Neuronal stem cell (in vitro differentiated cells): ENCODE data around the gene MIEN1.
A peak's percentile ranks its signal among the peaks of the same experiment; 100 is the strongest.

ENCODE experiments used
- DNase-seq: peaks from one replicate; pipeline ENCODE4 v3.0.0-alpha.2; 2013; ENCODE audit warnings: low spot score
- H2AFZ ChIP-seq: one replicate; pipeline ENCODE4 v1.6.1; 2013; ENCODE audit warnings: mild to moderate bottlenecking, low read length, inconsistent platforms
- H2AK5ac ChIP-seq: 2 replicates; pipeline ENCODE4 v1.6.1; 2013; ENCODE audit warnings: low read depth, mild to moderate bottlenecking, inconsistent platforms, low read length, moderate library complexity, mixed read lengths
- H2BK120ac ChIP-seq: 2 replicates; pipeline ENCODE4 v1.6.1; 2013; ENCODE audit warnings: low read depth, mild to moderate bottlenecking, inconsistent platforms, low read length, moderate library complexity, mixed read lengths
- H2BK12ac ChIP-seq: one replicate; pipeline ENCODE4 v1.6.1; 2013; ENCODE audit warnings: low read length, inconsistent platforms
- H2BK15ac ChIP-seq: 2 replicates; pipeline ENCODE4 v1.6.1; 2013; ENCODE audit warnings: mild to moderate bottlenecking, low read length, inconsistent platforms, mixed read lengths
- H2BK5ac ChIP-seq: one replicate; pipeline ENCODE4 v1.6.1; 2013; ENCODE audit warnings: inconsistent platforms, mild to moderate bottlenecking, low read length, moderate library complexity
- H3K14ac ChIP-seq: one replicate; pipeline ENCODE4 v1.6.1; 2013; ENCODE audit warnings: low read length, inconsistent platforms
- H3K18ac ChIP-seq: 2 replicates; pipeline ENCODE4 v1.6.1; 2013; ENCODE audit warnings: low read length, inconsistent platforms
- H3K23ac ChIP-seq: 2 replicates; pipeline ENCODE4 v1.6.1; 2013; ENCODE audit warnings: low read depth, mild to moderate bottlenecking, mixed read lengths, low read length, inconsistent platforms; ENCODE audit not compliant: poor library complexity
- H3K27ac ChIP-seq: replicated peaks from 3 replicates; pipeline ENCODE4 v1.5.1; 2013; ENCODE audit warnings: low read length, inconsistent platforms
- H3K27me3 ChIP-seq, 3 experiments: 2 replicates each; pipeline ENCODE4 v1.6.1; 2013; ENCODE audit warnings: low read length in 3 of 3, mild to moderate bottlenecking in 2 of 3, inconsistent platforms in 1 of 3, low read depth in 1 of 3, mixed read lengths in 1 of 3, moderate library complexity in 1 of 3; ENCODE audit not compliant: control insufficient read depth in 3 of 3, insufficient read depth in 3 of 3
- H3K36me3 ChIP-seq, 2 donors: replicated peaks in 1 of 2; 2 replicates each; pipeline ENCODE4 v1.6.1; 2013; ENCODE audit warnings: low read length in 2 of 2; ENCODE audit not compliant: control insufficient read depth in 2 of 2, insufficient read depth in 2 of 2
- H3K4ac ChIP-seq: 2 replicates; pipeline ENCODE4 v1.6.1; 2013; ENCODE audit warnings: inconsistent platforms, mild to moderate bottlenecking, low read length, moderate library complexity
- H3K4me1 ChIP-seq, 2 donors: 1 replicate in 1 of 2; 2 replicates in 1 of 2; pipeline ENCODE4 v1.6.1; 2013; ENCODE audit warnings: low read length in 2 of 2, low read depth in 1 of 2; ENCODE audit not compliant: control insufficient read depth in 2 of 2, insufficient read depth in 1 of 2
- H3K4me2 ChIP-seq: one replicate; pipeline ENCODE4 v1.6.1; 2013; ENCODE audit warnings: mild to moderate bottlenecking, low read length, inconsistent platforms; ENCODE audit not compliant: insufficient read depth, poor library complexity, severe bottlenecking
- H3K4me3 ChIP-seq, 2 donors: 2 replicates each; pipeline ENCODE4 v1.5.1; 2013; ENCODE audit warnings: low read length in 2 of 2, mild to moderate bottlenecking in 2 of 2, inconsistent platforms in 1 of 2, moderate library complexity in 1 of 2
- H3K79me1 ChIP-seq: one replicate; pipeline ENCODE4 v1.6.1; 2013; ENCODE audit warnings: low read depth, mild to moderate bottlenecking, inconsistent platforms, low read length, moderate library complexity
- H3K9ac ChIP-seq: one replicate; pipeline ENCODE4 v1.6.1; 2013; ENCODE audit warnings: mild to moderate bottlenecking, low read depth, low read length, inconsistent platforms; ENCODE audit not compliant: poor library complexity
- H3K9me3 ChIP-seq, 2 donors: replicated peaks in 1 of 2; 2 replicates each; pipeline versions ENCODE3 to v1.6.1; 2013; ENCODE audit warnings: low read length in 2 of 2, mild to moderate bottlenecking in 2 of 2, inconsistent platforms in 1 of 2, low read depth in 1 of 2, mixed read lengths in 1 of 2, moderate library complexity in 1 of 2; ENCODE audit not compliant: control insufficient read depth in 2 of 2, insufficient read depth in 1 of 2
- H4K8ac ChIP-seq: one replicate; pipeline ENCODE4 v1.6.1; 2013; ENCODE audit warnings: low read depth, mild to moderate bottlenecking, inconsistent platforms, low read length, moderate library complexity
- H4K91ac ChIP-seq: one replicate; pipeline ENCODE4 v1.6.1; 2013; ENCODE audit warnings: low read length, low read depth, mild to moderate bottlenecking, inconsistent platforms; ENCODE audit not compliant: poor library complexity
- whole genome bisulfite sequencing, 2 donors: extraction: QIAGEN DNeasy Blood & Tissue Kit; methylation state at CpG; one replicate each; pipeline ENCODE4 v1.1.7; 2013; ENCODE audit warnings: missing lambda C conversion rate in 2 of 2, mixed read lengths in 1 of 2; ENCODE audit not compliant: insufficient read length in 2 of 2, insufficient replicate concordance in 1 of 2; ENCODE audit errors: extremely low coverage in 2 of 2; 5-methylcytosine and 5-hydroxymethylcytosine counted together

Gene MIEN1

GRCh38 chr17:39695089-39695474, 35.2 kb downstream of the MIEN1 start:
- no peak overlapping the region for H3K4me3 ChIP-seq
- H2BK120ac ChIP-seq, result peak overlapping the region; percentile 98
- peak overlapping the region; percentile 99 for H3K27ac ChIP-seq

GRCh38 chr17:39694593-39694992, 35.7 kb downstream of the MIEN1 start:
- H2AFZ ChIP-seq, result no peak overlapping the region
- H3K23ac ChIP-seq, result no peak overlapping the region
- H3K36me3 ChIP-seq, result peaks cover 0 to 14% of the 10 kb centered on the region in 2 donors
- no peak overlapping the region for H3K4me2 ChIP-seq
- peak overlapping the region; percentile 27 for H2AK5ac ChIP-seq
- H3K9ac ChIP-seq, result peak overlapping the region; percentile 36
- no peaks in the 10 kb centered on the region for H3K79me1 ChIP-seq
- H2BK5ac ChIP-seq, result no peak overlapping the region
- H4K91ac ChIP-seq, result no peak overlapping the region
- no peak overlapping the region for H2BK120ac ChIP-seq
- no peaks in the 10 kb centered on the region for H3K9me3 ChIP-seq
- no peaks in the 10 kb centered on the region for H3K27me3 ChIP-seq
- H3K18ac ChIP-seq, result peak overlapping the region; percentile 35
- WGBS, 2 donors, result no CpG with 5 or more reads among the region's 5 CpGs
- H3K4me3 ChIP-seq, result no peak overlapping the region
- peak overlapping the region; percentile 69 for H2BK15ac ChIP-seq
- no peak overlapping the region for H3K4ac ChIP-seq
- no peak overlapping the region for H3K14ac ChIP-seq
- H4K8ac ChIP-seq, result no peak overlapping the region
- H3K4me1 ChIP-seq, result peaks cover 23% of the 10 kb centered on the region in 2 donors
- H3K27ac ChIP-seq, result peak overlapping the region; percentile 99
- DNase-seq, result no peak
- peak overlapping the region; percentile 69 for H2BK12ac ChIP-seq

More at GRCh38 chr17:39695089-39695474, 35.2 kb downstream of the MIEN1 start:
- no peak overlapping the region for H2BK12ac ChIP-seq
- peak overlapping the region; percentile 30 for H3K4ac ChIP-seq
- no peak overlapping the region for H3K23ac ChIP-seq
- H2BK5ac ChIP-seq, result peak overlapping the region; percentile 96
- peak overlapping the region; percentile 78 for H3K9ac ChIP-seq
- H4K91ac ChIP-seq, result no peak overlapping the region
- DNase-seq, result no peak
- peaks cover 1% of the 10 kb centered on the region for H3K79me1 ChIP-seq
- H3K9me3 ChIP-seq, result no peaks in the 10 kb centered on the region
- no peaks in the 10 kb centered on the region for H3K27me3 ChIP-seq
- no peak overlapping the region for H3K4me2 ChIP-seq
- peak overlapping the region; percentile 10 for H3K14ac ChIP-seq
- H3K36me3 ChIP-seq, result peaks cover 0 to 14% of the 10 kb centered on the region in 2 donors
- peaks cover 23% of the 10 kb centered on the region in 2 donors for H3K4me1 ChIP-seq
- peak overlapping the region; percentile 100 for H2AK5ac ChIP-seq
- no CpG with 5 or more reads among the region's 2 CpGs for WGBS, 2 donors
- no peak overlapping the region for H2AFZ ChIP-seq
- peak overlapping the region; percentile 99 for H2BK15ac ChIP-seq
- no peak overlapping the region for H4K8ac ChIP-seq
- H3K18ac ChIP-seq, result peak overlapping the region; percentile 99

GRCh38 chr17:39688945-39689344, 41.4 kb downstream of the MIEN1 start:
- Histone ChIP-seq H3K27me3 (no peaks in the 10 kb centered on the region), H4K91ac (no peak overlapping the region), H3K9me3 (no peaks in the 10 kb centered on the region), H2AFZ (peak overlapping the region; percentile 97), H2BK5ac (no peak overlapping the region), H3K27ac (no peak overlapping the region), H3K14ac (no peak overlapping the region), H2BK120ac (no peak overlapping the region), H3K23ac (no peak overlapping the region), H3K4me2 (peak overlapping the region; percentile 62), H3K4me1 (peaks cover 9 to 10% of the 10 kb centered on the region in 2 donors), H3K79me1 (peaks cover 2% of the 10 kb centered on the region), H2AK5ac (no peak overlapping the region), H3K36me3 (peaks cover 3 to 11% of the 10 kb centered on the region in 2 donors), H3K4ac (no peak overlapping the region), H2BK15ac (no peak overlapping the region), H4K8ac (no peak overlapping the region), H2BK12ac (no peak overlapping the region), H3K4me3 (peak overlapping the region in 1 of 2 donors; percentile 61), H3K9ac (no peak overlapping the region), H3K18ac (no peak overlapping the region)
- WGBS, 2 donors, result no CpG with 5 or more reads among the region's 3 CpGs
- DNase-seq, result no peak

GRCh38 chr17:39688475-39688835, 41.9 kb downstream of the MIEN1 start:
- H3K27ac ChIP-seq, result peak overlapping the region; percentile 100
- no peak overlapping the region for H2BK120ac ChIP-seq
- H3K4me2 ChIP-seq, result peak overlapping the region; percentile 62
- H2BK5ac ChIP-seq, result no peak overlapping the region
- peaks cover 9 to 10% of the 10 kb centered on the region in 2 donors for H3K4me1 ChIP-seq
- H3K14ac ChIP-seq, result no peak overlapping the region
- H2AFZ ChIP-seq, result peak overlapping the region; percentile 97
- no peak overlapping the region for H4K8ac ChIP-seq
- H4K91ac ChIP-seq, result no peak overlapping the region
- H3K9me3 ChIP-seq, result no peaks in the 10 kb centered on the region
- no peak overlapping the region for H3K23ac ChIP-seq
- H2AK5ac ChIP-seq, result no peak overlapping the region
- no peak for DNase-seq
- H3K18ac ChIP-seq, result no peak overlapping the region
- H3K79me1 ChIP-seq, result peaks cover 2% of the 10 kb centered on the region
- peaks cover 3 to 11% of the 10 kb centered on the region in 2 donors for H3K36me3 ChIP-seq
- H2BK15ac ChIP-seq, result no peak overlapping the region
- WGBS, 2 donors, result no CpG with 5 or more reads among the region's 6 CpGs
- peak overlapping the region; percentile 61 to 87 for H3K4me3 ChIP-seq
- H3K9ac ChIP-seq, result no peak overlapping the region
- H3K4ac ChIP-seq, result no peak overlapping the region
- H3K27me3 ChIP-seq, result no peaks in the 10 kb centered on the region
- no peak overlapping the region for H2BK12ac ChIP-seq
